Chondrocyte (in vitro differentiated cells): Measurements from ENCODE around the gene ARHGEF17. TPM values are rescaled to one million over a fixed set of nuclear protein-coding genes. Genes with fewer than 3 reads are reported as not detected.

Experiments used
- DNase-seq: peaks from one replicate; pipeline ENCODE4 v3.0.0; 2021; ENCODE audit warnings: mixed read lengths, low spot score
- H3K27ac Mint-ChIP-seq: one replicate; pipeline ENCODE4 v1.8.0; 2021; ENCODE audit warnings: mild to moderate bottlenecking, moderate library complexity, mixed read lengths; ENCODE audit not compliant: unreplicated experiment
- H3K27me3 Mint-ChIP-seq: 2 replicates; pipeline ENCODE4 v1.8.0; 2021; ENCODE audit warnings: low read depth, mixed read lengths
- H3K36me3 Mint-ChIP-seq: 2 replicates; pipeline ENCODE4 v1.8.0; 2021; ENCODE audit warnings: low read depth, mixed read lengths
- H3K4me1 Mint-ChIP-seq: 2 replicates; pipeline ENCODE4 v1.8.0; 2021; ENCODE audit warnings: low read depth, mild to moderate bottlenecking, mixed read lengths
- H3K4me3 Mint-ChIP-seq: one replicate; pipeline ENCODE4 v1.8.0; 2021; ENCODE audit warnings: mild to moderate bottlenecking, moderate library complexity, mixed read lengths; ENCODE audit not compliant: unreplicated experiment
- H3K9me3 Mint-ChIP-seq: 2 replicates; pipeline ENCODE4 v1.8.0; 2021; ENCODE audit warnings: low read depth, mixed read lengths
- total RNA-seq: library from RNA; stranded (reverse); gene quantifications from 3 replicates; pipeline ENCODE4 v1.2.1, GENCODE V29; 2021
- TF ChIP-seq, protein P1 (sequence below): fragments of 200-600 bp; sonication (generic); IDR thresholded peaks from 2 replicates; pipeline ENCODE4 v1.5.0; 2021; ENCODE audit warnings: antibody characterized with exemption, mild to moderate bottlenecking, moderate library complexity

Gene ARHGEF17
- total RNA-seq, 1 donor from 2014 or later: 114 TPM

DNA sequence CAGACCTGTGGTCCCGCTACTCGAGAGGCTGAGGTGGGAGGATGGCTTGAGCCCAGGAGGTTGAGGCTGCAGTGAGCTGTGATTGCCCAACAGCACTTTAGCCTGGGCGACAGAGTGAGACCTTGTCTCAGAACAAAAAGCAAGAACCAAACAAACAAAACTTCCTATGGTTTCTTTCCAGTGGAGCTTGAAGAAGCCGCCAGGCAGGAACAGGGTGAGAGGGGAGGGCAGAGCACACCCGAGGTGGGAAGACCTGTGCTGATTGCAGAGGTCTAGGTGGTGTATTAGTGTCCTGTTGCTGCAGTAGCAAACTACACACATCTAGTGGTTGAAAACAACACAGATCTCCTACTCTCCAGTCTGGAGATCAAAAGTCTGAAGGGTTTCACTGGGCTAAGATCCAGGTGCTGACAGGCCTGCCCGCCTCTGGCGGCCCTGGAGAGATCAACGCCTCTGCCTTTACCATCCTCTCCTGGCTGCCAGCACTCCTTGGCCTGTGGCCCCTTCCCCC, 10.5 kb downstream of the ARHGEF17 start:
- H3K4me1 Mint-ChIP-seq: peaks cover 94% of the 10 kb centered on the region
- TF ChIP-seq, protein P1, sequence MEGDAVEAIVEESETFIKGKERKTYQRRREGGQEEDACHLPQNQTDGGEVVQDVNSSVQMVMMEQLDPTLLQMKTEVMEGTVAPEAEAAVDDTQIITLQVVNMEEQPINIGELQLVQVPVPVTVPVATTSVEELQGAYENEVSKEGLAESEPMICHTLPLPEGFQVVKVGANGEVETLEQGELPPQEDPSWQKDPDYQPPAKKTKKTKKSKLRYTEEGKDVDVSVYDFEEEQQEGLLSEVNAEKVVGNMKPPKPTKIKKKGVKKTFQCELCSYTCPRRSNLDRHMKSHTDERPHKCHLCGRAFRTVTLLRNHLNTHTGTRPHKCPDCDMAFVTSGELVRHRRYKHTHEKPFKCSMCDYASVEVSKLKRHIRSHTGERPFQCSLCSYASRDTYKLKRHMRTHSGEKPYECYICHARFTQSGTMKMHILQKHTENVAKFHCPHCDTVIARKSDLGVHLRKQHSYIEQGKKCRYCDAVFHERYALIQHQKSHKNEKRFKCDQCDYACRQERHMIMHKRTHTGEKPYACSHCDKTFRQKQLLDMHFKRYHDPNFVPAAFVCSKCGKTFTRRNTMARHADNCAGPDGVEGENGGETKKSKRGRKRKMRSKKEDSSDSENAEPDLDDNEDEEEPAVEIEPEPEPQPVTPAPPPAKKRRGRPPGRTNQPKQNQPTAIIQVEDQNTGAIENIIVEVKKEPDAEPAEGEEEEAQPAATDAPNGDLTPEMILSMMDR: no peak
- DNase-seq: no peak
- no peaks in the 10 kb centered on the region for H3K9me3 Mint-ChIP-seq
- H3K27ac Mint-ChIP-seq: peak overlapping the region; percentile 59
- no peaks in the 10 kb centered on the region for H3K27me3 Mint-ChIP-seq
- H3K36me3 Mint-ChIP-seq: peaks cover 9% of the 10 kb centered on the region
- no peak overlapping the region for H3K4me3 Mint-ChIP-seq

DNA sequence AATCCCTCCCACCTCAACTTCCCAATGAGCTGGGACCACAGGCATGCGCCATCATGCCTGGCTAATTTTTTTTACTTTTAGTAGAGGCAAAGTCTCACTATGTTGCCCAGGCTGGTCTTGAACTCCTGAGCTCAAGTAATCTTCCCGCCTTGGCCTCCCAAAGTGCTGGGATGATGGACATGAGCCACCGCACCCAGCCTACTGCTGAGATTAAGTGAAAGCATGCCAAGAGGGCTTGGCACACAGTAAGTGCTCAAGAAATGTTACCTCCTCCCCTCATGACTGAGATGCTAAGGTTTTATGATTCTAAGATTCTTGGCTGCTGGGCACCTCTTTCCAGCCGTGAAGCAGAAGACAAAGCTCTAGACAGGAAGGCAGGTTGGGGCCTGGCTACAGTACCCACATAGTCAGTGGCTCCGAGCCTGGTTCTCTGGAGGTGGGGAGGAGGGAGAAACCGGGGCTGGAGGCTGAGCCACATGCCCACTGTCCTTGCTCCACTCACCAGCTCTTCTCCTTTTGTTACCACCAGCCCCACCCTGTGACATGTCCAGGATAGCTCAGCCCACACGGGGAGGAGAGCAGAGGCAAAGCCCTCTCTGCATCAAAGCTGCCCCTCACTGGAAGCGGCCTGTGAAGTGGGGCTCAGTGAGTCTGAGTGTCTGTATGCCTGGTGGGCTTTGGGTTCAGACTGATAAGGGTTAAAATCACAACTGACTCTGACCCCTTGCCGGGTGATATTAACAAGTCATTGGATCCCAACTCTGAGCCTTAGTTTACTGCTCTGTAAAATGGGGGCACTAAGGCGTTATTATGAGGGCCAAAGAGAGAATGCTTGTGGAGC, 12.9 kb downstream of the ARHGEF17 start:
- no peaks in the 10 kb centered on the region for H3K9me3 Mint-ChIP-seq
- peaks cover 9% of the 10 kb centered on the region for H3K36me3 Mint-ChIP-seq
- TF ChIP-seq, protein P1: no peak
- DNase-seq: no peak
- H3K27me3 Mint-ChIP-seq: no peaks in the 10 kb centered on the region
- H3K4me1 Mint-ChIP-seq: peaks cover 95% of the 10 kb centered on the region
- H3K27ac Mint-ChIP-seq: peak overlapping the region; percentile 99
- no peak overlapping the region for H3K4me3 Mint-ChIP-seq

DNA sequence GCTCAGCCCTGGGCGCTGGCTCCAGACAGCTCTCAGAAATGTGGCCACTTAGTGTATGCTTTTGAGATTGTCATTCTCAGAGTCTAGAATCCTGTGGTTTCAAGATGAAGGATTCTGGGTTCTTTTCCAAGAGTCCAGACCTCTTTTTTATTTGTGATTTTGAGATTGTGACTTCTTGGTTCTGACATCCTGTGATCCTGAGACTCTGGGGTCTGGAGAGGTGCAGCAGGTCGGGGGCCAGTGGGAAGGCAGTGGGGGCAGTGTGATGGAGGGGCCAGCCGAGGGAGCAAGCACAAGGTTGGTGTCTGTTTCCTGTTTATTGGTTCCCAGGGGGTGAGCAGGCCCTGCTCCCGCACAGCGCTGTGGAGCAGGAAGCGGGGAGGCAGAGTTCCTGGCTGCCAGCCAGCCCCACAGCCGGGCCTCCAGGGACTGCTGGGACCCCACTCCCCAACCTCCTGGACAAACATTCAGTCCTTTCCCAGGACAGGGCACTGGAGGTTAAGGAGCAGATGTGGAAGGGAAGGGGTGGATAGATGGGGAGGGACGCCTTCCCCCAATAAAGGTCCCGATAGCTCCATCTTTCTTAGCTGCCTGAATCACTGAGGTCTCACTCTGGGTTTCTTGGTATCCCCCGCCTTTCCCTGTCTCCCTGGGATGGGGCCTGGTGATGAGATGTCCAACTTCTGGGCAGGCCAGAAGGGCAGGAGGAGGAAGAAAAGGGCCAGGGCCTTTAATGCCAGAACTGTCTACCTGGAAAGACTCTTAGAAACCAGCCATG, 13.7 kb downstream of the ARHGEF17 start:
- Mint-ChIP-seq H3K27ac (peak overlapping the region; percentile 99), H3K4me1 (peaks cover 94% of the 10 kb centered on the region), H3K4me3 (peak overlapping the region; percentile 41), H3K36me3 (peaks cover 8% of the 10 kb centered on the region), H3K27me3 (no peaks in the 10 kb centered on the region), H3K9me3 (no peaks in the 10 kb centered on the region)
- TF ChIP-seq, protein P1: no peak
- DNase-seq: no peak

DNA sequence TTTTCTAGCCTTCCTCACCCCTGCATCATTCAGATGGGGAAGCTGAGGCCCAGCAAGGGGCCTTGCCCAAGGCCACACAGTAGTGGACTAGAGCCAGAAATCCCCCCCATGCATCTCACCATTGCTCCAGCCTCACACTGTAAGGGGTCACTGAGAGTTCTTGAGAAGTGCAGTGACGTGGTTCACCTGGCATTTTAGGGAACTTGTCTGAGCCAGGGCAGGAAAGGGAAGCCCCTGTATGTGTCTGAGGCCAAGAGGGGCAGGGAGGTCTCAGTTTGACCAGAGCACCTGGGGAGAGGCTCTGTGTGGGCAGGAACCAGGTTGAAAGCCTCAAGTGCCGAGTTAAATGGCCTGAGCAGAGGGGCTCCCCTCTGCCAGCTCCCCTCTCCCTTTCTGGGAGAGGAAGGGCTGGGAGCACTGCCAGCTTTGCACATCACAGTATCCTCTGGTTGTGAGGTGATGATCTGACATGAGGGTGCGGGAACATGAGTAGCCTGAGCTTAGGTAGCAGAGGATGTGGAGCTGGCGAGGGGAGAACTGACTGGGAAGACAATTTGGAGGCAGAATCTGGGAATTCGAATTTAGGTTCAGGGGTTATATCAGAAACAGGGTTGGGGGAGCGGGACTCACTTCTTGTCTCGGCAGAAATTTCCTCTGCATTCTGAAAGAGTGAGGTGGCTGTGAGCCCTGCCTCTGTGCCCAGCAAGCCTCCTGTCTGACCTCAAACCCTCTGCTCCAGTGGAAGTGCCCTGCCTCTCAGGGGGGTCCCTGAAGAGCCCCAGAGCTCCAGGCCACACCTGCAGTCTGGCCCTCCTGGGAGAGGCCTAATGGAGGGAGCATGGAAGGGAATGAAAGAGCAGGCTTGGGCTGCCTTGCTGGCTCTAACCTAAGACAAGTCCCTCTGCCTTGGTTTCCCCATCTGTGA, 14.6 kb downstream of the ARHGEF17 start:
- peak overlapping the region; percentile 99 for H3K27ac Mint-ChIP-seq

More for the DNA sequence above, 14.6 kb downstream of the ARHGEF17 start:
- H3K36me3 Mint-ChIP-seq: peaks cover 8% of the 10 kb centered on the region
- TF ChIP-seq, protein P1: no peak
- DNase-seq: no peak
- H3K4me1 Mint-ChIP-seq: peaks cover 94% of the 10 kb centered on the region
- H3K4me3 Mint-ChIP-seq: no peak overlapping the region
- no peaks in the 10 kb centered on the region for H3K27me3 Mint-ChIP-seq
- H3K9me3 Mint-ChIP-seq: no peaks in the 10 kb centered on the region
